Neural progenitor cell (in vitro differentiated cells): ENCODE measurements around the gene KRTCAP2.
"Not testable (repeated sequence)": the region's sequence is repeated elsewhere in the genome, so short reads cannot be mapped to it uniquely, and the experiment has no call there.

ENCODE experiments used
- EZH2 ChIP-seq: fragments of 200-600 bp; sonication (generic); IDR thresholded peaks from 2 replicates; pipeline ENCODE4 v1.6.1; 2017; ENCODE audit warnings: antibody characterized with exemption, mild to moderate bottlenecking, moderate library complexity
- EZH2phosphoT487 ChIP-seq: fragments of 200-600 bp; sonication (generic); IDR thresholded peaks from 2 replicates; pipeline ENCODE4 v1.6.1; 2017; ENCODE audit warnings: antibody characterized with exemption
- TF ChIP-seq, protein P1 (sequence below): fragments of 200-600 bp; sonication (generic); IDR thresholded peaks from 2 replicates; pipeline ENCODE4 v1.5.1; 2017; ENCODE audit warnings: antibody characterized with exemption, mild to moderate bottlenecking

DNA sequence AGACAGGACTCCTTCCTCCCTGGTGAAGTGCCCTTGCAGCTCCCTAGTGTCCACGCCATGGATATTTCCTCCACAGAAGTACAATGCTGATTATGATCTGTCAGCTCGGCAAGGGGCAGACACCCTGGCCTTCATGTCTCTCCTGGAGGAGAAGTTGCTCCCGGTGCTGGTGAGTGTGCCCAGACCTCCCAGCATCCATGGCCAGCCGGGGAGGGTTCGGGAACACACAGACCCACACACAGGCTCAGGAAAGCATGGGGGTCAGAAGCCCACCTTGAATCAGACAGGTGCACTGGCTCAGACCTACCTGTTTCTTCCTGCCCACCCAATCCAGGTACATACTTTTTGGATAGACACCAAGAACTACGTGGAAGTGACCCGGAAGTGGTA, 38.9 kb upstream of the KRTCAP2 start:
- TF ChIP-seq EZH2, EZH2phosphoT487: not testable (repeated sequence)
- TF ChIP-seq, protein P1, sequence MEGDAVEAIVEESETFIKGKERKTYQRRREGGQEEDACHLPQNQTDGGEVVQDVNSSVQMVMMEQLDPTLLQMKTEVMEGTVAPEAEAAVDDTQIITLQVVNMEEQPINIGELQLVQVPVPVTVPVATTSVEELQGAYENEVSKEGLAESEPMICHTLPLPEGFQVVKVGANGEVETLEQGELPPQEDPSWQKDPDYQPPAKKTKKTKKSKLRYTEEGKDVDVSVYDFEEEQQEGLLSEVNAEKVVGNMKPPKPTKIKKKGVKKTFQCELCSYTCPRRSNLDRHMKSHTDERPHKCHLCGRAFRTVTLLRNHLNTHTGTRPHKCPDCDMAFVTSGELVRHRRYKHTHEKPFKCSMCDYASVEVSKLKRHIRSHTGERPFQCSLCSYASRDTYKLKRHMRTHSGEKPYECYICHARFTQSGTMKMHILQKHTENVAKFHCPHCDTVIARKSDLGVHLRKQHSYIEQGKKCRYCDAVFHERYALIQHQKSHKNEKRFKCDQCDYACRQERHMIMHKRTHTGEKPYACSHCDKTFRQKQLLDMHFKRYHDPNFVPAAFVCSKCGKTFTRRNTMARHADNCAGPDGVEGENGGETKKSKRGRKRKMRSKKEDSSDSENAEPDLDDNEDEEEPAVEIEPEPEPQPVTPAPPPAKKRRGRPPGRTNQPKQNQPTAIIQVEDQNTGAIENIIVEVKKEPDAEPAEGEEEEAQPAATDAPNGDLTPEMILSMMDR, result not testable (repeated sequence)
